H1 (cell line): ENCODE data around the gene TMEM238. TPM values are rescaled to one million over a fixed set of nuclear protein-coding genes. Genes with fewer than 3 reads are reported as not detected.

ENCODE experiments used
- EZH2 ChIP-seq: fragments of 200-600 bp; sonication (generic); IDR thresholded peaks from 2 replicates; pipeline ENCODE4 v1.7.1; 2012; ENCODE audit warnings: low read depth, mild to moderate bottlenecking, moderate library complexity, low read length, inconsistent platforms; ENCODE audit not compliant: severe bottlenecking
- polyA plus RNA-seq, 7 experiments: library from polyadenylated mRNA; depleted of rRNA in 3 of 7; stranded (reverse) in 5 of 7; unstranded in 2 of 7; fragments of >200 nt in 5 of 7; fragments of 200-250 nt in 2 of 7; gene quantifications; 1 replicate in 5 of 7; 2 replicates in 1 of 7; 4 replicates in 1 of 7; pipeline versions ENCODE4 v1.2.1 to v1.2.3, GENCODE V29; 2011 to 2013; ENCODE audit warnings: missing spikeins in 2 of 7, mixed read lengths in 2 of 7
- total RNA-seq: library from RNA; stranded (reverse); fragmentation: NEBNext Ultra II Directional; extraction: Animal tissue kit (Norgen Biotek cat#: 25700); gene quantifications from 2 replicates; pipeline ENCODE4 v1.2.1, GENCODE V29; 2021

The TMEM238 gene
- total and polyA plus RNA-seq, 2 of the 8 experiments (the other 6 are each of a cell fraction or from before 2014, with no cell fraction given) = 0.53 to 3.8 TPM

- peak; percentile 8 for TF ChIP-seq EZH2
Observed at GRCh38 chr19:55376241-55376933, 7.7 kb downstream of the TMEM238 start, which contains the start of gene TMEM190 (continued).
